Mesothelial cell of epicardium (in vitro differentiated cells): ENCODE results near the gene C3orf20. TPM values are rescaled to one million over a fixed set of nuclear protein-coding genes. Genes with fewer than 3 reads are reported as not detected.

Source experiments
- DNase-seq, 2 experiments: peaks; one replicate each; pipeline ENCODE4 v3.0.0; 2021; ENCODE audit warnings: low spot score in 2 of 2; ENCODE audit not compliant: unreplicated experiment in 2 of 2
- H3K27ac Mint-ChIP-seq: 2 replicates; pipeline ENCODE4 v1.8.0; 2021; ENCODE audit warnings: mixed read lengths
- H3K27me3 Mint-ChIP-seq: 2 replicates; pipeline ENCODE4 v1.8.0; 2021; ENCODE audit warnings: low read depth, mixed read lengths
- H3K36me3 Mint-ChIP-seq: 2 replicates; pipeline ENCODE4 v1.8.0; 2021; ENCODE audit warnings: mixed read lengths
- H3K4me1 Mint-ChIP-seq: 2 replicates; pipeline ENCODE4 v1.8.0; 2021; ENCODE audit warnings: mixed read lengths
- H3K4me3 Mint-ChIP-seq: 2 replicates; pipeline ENCODE4 v1.8.0; 2021; ENCODE audit warnings: mild to moderate bottlenecking, moderate library complexity, mixed read lengths
- H3K9me3 Mint-ChIP-seq: 2 replicates; pipeline ENCODE4 v1.8.0; 2021; ENCODE audit warnings: mixed read lengths
- total RNA-seq: library from RNA; stranded (reverse); gene quantifications from 3 replicates; pipeline ENCODE4 v1.2.1, GENCODE V29; 2021
- TF ChIP-seq, protein P1 (sequence below): fragments of 200-600 bp; sonication (generic); IDR thresholded peaks from one replicate; pipeline ENCODE4 v1.5.0; 2021; ENCODE audit warnings: antibody characterized with exemption; ENCODE audit not compliant: unreplicated experiment

The C3orf20 gene
- total RNA-seq, 1 donor from 2014 or later: 0.13 TPM

DNA sequence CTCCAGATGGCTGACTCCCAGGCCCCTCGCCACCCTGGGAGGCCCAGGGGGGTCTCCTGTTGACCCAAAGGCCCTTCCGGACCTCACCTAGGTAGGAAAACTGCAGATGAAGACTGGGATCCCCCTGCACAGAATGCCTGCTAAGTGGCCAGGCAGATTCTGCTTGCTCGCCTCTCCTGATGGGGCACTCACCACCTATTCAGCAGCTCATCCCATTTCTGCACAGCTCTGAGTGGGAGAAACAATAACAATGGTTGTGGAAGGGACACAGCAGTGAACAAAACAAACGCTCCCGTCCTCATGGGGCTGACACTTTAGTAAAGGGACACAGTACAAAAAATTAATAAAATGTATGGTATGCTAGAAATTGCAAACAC lies 118.9 kb downstream of the C3orf20 start:
- Mint-ChIP-seq H3K4me1 (peaks cover 13% of the 10 kb centered on the region), H3K4me3 (no peak overlapping the region), H3K9me3 (no peaks in the 10 kb centered on the region), H3K27ac (no peak overlapping the region), H3K27me3 (peaks cover 64% of the 10 kb centered on the region), H3K36me3 (no peaks in the 10 kb centered on the region)
- TF ChIP-seq, protein P1, sequence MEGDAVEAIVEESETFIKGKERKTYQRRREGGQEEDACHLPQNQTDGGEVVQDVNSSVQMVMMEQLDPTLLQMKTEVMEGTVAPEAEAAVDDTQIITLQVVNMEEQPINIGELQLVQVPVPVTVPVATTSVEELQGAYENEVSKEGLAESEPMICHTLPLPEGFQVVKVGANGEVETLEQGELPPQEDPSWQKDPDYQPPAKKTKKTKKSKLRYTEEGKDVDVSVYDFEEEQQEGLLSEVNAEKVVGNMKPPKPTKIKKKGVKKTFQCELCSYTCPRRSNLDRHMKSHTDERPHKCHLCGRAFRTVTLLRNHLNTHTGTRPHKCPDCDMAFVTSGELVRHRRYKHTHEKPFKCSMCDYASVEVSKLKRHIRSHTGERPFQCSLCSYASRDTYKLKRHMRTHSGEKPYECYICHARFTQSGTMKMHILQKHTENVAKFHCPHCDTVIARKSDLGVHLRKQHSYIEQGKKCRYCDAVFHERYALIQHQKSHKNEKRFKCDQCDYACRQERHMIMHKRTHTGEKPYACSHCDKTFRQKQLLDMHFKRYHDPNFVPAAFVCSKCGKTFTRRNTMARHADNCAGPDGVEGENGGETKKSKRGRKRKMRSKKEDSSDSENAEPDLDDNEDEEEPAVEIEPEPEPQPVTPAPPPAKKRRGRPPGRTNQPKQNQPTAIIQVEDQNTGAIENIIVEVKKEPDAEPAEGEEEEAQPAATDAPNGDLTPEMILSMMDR: no peak
- no peak for DNase-seq

DNA sequence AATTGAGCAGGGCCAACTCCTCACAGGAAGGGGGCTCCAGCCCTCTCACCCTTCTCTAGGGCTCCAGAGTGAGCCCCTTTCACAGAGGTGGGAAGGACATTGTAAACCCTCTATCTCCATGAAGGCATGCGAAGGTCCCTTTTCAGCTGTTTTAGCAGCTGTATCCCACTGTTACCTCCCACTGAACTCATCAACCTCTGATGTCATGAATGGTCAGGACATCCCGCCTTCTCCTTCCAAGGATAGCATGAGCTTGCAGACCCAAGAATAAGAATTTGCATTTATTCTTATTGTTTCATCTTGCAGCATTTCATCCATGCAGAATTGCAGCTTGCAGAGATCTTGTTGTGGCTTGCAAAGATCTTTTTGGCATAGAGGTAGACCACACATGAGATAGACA lies 119.5 kb downstream of the C3orf20 start:
- H3K4me1 Mint-ChIP-seq: peaks cover 13% of the 10 kb centered on the region
- H3K27me3 Mint-ChIP-seq: peaks cover 65% of the 10 kb centered on the region
- H3K9me3 Mint-ChIP-seq: peaks cover 4% of the 10 kb centered on the region
- TF ChIP-seq, protein P1: no peak
- H3K27ac Mint-ChIP-seq: no peak overlapping the region
- H3K36me3 Mint-ChIP-seq: no peaks in the 10 kb centered on the region
- no peak for DNase-seq
- no peak overlapping the region for H3K4me3 Mint-ChIP-seq

DNA sequence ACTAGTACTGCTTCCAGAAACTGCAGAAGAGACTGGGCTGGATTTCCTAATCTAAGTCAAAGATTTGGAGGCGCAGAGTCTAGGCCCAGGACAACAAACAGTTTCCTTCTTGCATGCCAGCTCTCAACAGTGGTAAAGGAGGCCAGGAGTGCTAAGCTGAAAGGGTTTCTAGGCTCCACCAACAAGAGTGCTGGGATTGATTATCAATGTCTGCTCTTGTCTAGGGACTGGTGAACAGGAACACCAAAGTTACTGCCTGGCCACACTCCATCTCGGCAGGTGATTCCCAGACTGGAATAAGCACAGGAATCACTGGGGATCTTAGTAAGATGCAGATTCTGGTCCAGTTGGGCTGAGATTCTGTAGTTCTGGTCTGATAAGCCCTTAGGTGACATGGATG lies 121.1 kb downstream of the C3orf20 start:
- H3K4me1 Mint-ChIP-seq: peaks cover 13% of the 10 kb centered on the region
- TF ChIP-seq, protein P1: no peak
- no peak for DNase-seq
- no peak overlapping the region for H3K27ac Mint-ChIP-seq
- peaks cover 8% of the 10 kb centered on the region for H3K9me3 Mint-ChIP-seq
- H3K27me3 Mint-ChIP-seq: peaks cover 61% of the 10 kb centered on the region
- no peak overlapping the region for H3K4me3 Mint-ChIP-seq
- H3K36me3 Mint-ChIP-seq: no peaks in the 10 kb centered on the region

DNA sequence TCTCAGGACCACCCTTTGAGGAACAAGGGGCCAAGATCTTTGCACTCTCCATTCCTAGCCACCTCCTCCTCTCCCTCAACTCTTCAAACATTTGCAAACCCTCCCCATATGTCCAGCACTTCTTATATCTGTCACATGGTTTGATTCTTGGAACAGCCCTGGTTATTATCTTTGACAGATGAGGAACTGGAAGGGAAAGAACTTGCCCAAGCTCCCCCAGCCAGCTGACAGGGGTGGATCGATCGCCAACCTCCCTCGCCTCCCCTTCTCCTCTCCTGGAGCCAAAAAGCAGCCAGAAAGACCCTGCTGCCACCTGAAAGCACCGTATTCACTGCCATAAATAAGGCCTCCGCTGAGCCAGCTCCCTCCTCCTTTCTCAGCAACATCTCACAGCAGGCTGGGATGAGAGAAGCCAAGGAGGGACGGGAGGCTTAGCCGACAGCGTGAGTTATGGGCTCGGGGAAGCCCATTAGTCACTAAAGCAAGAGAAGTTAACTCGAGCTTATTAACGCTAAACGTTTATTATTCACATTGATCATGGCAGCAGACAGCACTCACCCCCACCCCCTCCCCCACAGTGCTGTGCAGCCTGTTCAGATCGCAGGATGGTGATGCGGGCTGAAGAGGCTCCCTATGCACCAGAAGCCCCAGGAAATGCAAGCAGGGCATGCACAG lies 121.6 kb downstream of the C3orf20 start:
- TF ChIP-seq, protein P1: no peak
- Mint-ChIP-seq H3K4me1 (peaks cover 11% of the 10 kb centered on the region), H3K27me3 (peaks cover 61% of the 10 kb centered on the region), H3K9me3 (peaks cover 8% of the 10 kb centered on the region), H3K36me3 (no peaks in the 10 kb centered on the region), H3K4me3 (no peak overlapping the region), H3K27ac (no peak overlapping the region)
- DNase-seq: peak in 1 of 2 experiments; percentile 57

DNA sequence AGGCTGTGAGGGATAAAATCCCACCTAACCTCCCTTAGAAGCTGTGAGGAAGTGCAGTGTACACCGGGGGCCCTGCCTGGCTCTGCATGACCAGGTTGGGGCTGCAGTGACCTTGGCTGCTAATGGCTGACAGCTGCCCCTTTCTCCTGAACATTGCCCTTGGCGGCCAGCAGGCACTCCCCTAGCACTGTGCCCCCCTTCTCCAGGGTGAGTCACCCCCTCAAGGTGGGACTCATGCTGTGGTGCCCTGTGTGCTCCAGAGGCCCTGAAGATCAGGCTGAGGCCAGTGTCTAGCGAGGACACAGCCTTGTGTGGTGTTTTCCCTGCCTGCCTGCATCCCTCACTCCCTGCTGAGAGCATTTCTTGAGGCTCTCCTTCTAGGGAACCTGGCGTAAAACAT lies 122.8 kb downstream of the C3orf20 start:
- no peak overlapping the region for H3K27ac Mint-ChIP-seq
- peaks cover 68% of the 10 kb centered on the region for H3K27me3 Mint-ChIP-seq
- peaks cover 8% of the 10 kb centered on the region for H3K9me3 Mint-ChIP-seq
- H3K36me3 Mint-ChIP-seq: no peaks in the 10 kb centered on the region
- TF ChIP-seq, protein P1: no peak
- H3K4me1 Mint-ChIP-seq: peaks cover 11% of the 10 kb centered on the region
- DNase-seq: no peak
- H3K4me3 Mint-ChIP-seq: no peak overlapping the region

DNA sequence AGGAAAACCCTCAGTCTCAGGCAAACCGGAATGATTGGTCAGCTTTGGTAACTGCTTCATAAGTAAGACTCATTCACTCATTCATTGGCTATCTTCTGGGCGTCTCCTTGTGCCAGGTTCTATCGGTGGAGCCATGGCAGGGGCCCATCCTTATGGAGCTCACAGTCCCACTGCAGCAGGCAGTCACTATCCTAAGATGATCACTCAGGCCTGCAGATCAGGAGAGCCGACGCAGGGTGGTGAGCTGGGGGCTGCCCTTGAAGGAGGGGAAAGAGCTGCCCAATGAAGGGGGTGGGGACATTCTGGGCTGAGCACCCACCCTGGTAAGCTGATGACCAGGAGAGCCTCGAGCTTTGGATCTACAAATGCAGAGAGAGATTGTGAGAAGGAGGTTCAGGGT lies 123.3 kb downstream of the C3orf20 start:
- H3K36me3 Mint-ChIP-seq: no peaks in the 10 kb centered on the region
- peaks cover 70% of the 10 kb centered on the region for H3K27me3 Mint-ChIP-seq
- no peak overlapping the region for H3K27ac Mint-ChIP-seq

More for the DNA sequence above, 123.3 kb downstream of the C3orf20 start:
- H3K4me3 Mint-ChIP-seq: no peak overlapping the region
- TF ChIP-seq, protein P1: no peak
- H3K4me1 Mint-ChIP-seq: peaks cover 11% of the 10 kb centered on the region
- H3K9me3 Mint-ChIP-seq: peaks cover 8% of the 10 kb centered on the region
- DNase-seq: no peak
